Measurements from ENCODE around the gene LAMA4. TPM values are rescaled to one million over a fixed set of nuclear protein-coding genes. Genes with fewer than 3 reads are reported as not detected.

The LAMA4 gene
- total and polyA plus RNA-seq, 2 of the 13 experiments (the other 11 are each of a cell fraction or from before 2014, with no cell fraction given), result not detected

- no TSS peak for BruUV-seq (replicated peaks)
Measured at GRCh38 chr6:112274774-112275173, 20.4 kb upstream of the LAMA4 start.

More at GRCh38 chr6:112274774-112275173, 20.4 kb upstream of the LAMA4 start:
- H3K79me2 ChIP-seq (ENCODE audit: insufficient read depth, low read length), result no peaks in the 10 kb centered on the region
- FAIRE-seq (no peak), DNase-seq (ENCODE audit: low spot score) (no peak), ATAC-seq (no peak)
- H3K9ac ChIP-seq (ENCODE audit: insufficient read depth, low read depth, low read length), result no peak overlapping the region
- no peaks in the 10 kb centered on the region for H4K20me1 ChIP-seq (ENCODE audit: insufficient read depth, low read length)
- CTCF ChIA-PET (ENCODE audit: low intra/inter-chr PET ratio, low total read pairs), result no interaction called here
- 7% methylated on average over 1 of the region's 1 CpG for WGBS (ENCODE audit: low lambda C conversion rate)
- no peak overlapping the region for H2AFZ ChIP-seq (ENCODE audit: low read length)
- intact Hi-C loops (cut with micrococcal nuclease; ENCODE audit: unreplicated experiment) (no loop called here), in situ Hi-C loops (cut with HindIII; ENCODE audit: extremely low pct_ligation_motif_present, low pct_unique_long_range_greater_than_20kb) (no loop called here)
- no peak overlapping the region for H3K4me3 ChIP-seq (replicated peaks in 1 of 3; ENCODE audit: insufficient read depth in 1 of 3, low read depth in 2 of 3, low read length in 3 of 3)
- H3K27ac ChIP-seq (ENCODE audit: extremely low read length, insufficient read depth, low read length), result no peak overlapping the region
- POLR2A ChIA-PET, result no interaction called here
- H3K4me2 ChIP-seq (ENCODE audit: low read depth, low read length), result no peak overlapping the region
- H3K9me3 ChIP-seq (ENCODE audit: low read length), result no peaks in the 10 kb centered on the region
- H3K27me3 ChIP-seq (ENCODE audit: control insufficient read depth in 1 of 2, insufficient read depth in 2 of 2, low read length in 2 of 2), result no peaks in the 10 kb centered on the region; a peak in 1 of 5 replicates
- no peaks in the 10 kb centered on the region for H3K36me3 ChIP-seq (replicated peaks in 1 of 2; ENCODE audit: control insufficient read depth in 1 of 2, insufficient read depth in 2 of 2, low read length in 2 of 2)
- TF ChIP-seq HNF1A (IDR thresholded peaks at IDR 0.05; ENCODE audit: low read depth), result no peak
- no peak for TF ChIP-seq HNF1A (CRISPR knock-in tag; IDR thresholded peaks at IDR 0.05; ENCODE audit: borderline replicate concordance)
- no peak for TF ChIP-seq TRIM22 (IDR thresholded peaks at IDR 0.05)
- no peaks in the 10 kb centered on the region for H3K4me1 ChIP-seq (ENCODE audit: insufficient read depth, low read length)
